ENCODE data around the gene C16orf90.

C16orf90 gene

GRCh38 chr16:3467921-3468320, 27.4 kb downstream of the C16orf90 start:
- no peak for DNase-seq (ENCODE audit: low read depth in 4 of 4, low spot score in 1 of 4)

- no peak for DNase-seq (ENCODE audit: low read depth in 4 of 4, low spot score in 1 of 4)
These were observed 28.1 kb downstream of the C16orf90 start for GRCh38 chr16:3467182-3467581.

- no peak for DNase-seq (ENCODE audit: low read depth in 4 of 4, low spot score in 1 of 4)
These were observed 29.2 kb downstream of the C16orf90 start for GRCh38 chr16:3465911-3466584.

- no peak for DNase-seq (ENCODE audit: low read depth in 4 of 4, low spot score in 1 of 4)
These were observed 30.0 kb downstream of the C16orf90 start for GRCh38 chr16:3465301-3465700.

GRCh38 chr16:3461151-3461550, 34.1 kb downstream of the C16orf90 start:
- DNase-seq (ENCODE audit: low read depth in 4 of 4, low spot score in 1 of 4) = no peak

GRCh38 chr16:3460585-3460984, 34.7 kb downstream of the C16orf90 start:
- no peak for DNase-seq (ENCODE audit: low read depth in 4 of 4, low spot score in 1 of 4)

GRCh38 chr16:3460121-3460520, 35.2 kb downstream of the C16orf90 start:
- DNase-seq (ENCODE audit: low read depth in 4 of 4, low spot score in 1 of 4) = no peak

- no peak for DNase-seq (ENCODE audit: low read depth in 4 of 4, low spot score in 1 of 4)
These were observed 35.7 kb downstream of the C16orf90 start for GRCh38 chr16:3459401-3460090.

- no peak for DNase-seq (ENCODE audit: low read depth in 4 of 4, low spot score in 1 of 4)
These were observed 36.4 kb downstream of the C16orf90 start for GRCh38 chr16:3458852-3459361.

- DNase-seq (ENCODE audit: low read depth in 4 of 4, low spot score in 1 of 4) = no peak
These were observed 36.9 kb downstream of the C16orf90 start for GRCh38 chr16:3458278-3458851.

- DNase-seq (ENCODE audit: low read depth in 4 of 4, low spot score in 1 of 4) = peak; percentile 64 to 85 (median 73)
These were observed 37.6 kb downstream of the C16orf90 start for GRCh38 chr16:3457434-3458252.

- DNase-seq (ENCODE audit: low read depth in 4 of 4, low spot score in 1 of 4) = no peak
These were observed 40.6 kb downstream of the C16orf90 start for GRCh38 chr16:3454631-3455147.

GRCh38 chr16:3454093-3454492, 41.2 kb downstream of the C16orf90 start:
- no peak for DNase-seq (ENCODE audit: low read depth in 4 of 4, low spot score in 1 of 4)

GRCh38 chr16:3444032-3444388, 51.3 kb downstream of the C16orf90 start:
- DNase-seq (ENCODE audit: low read depth in 4 of 4, low spot score in 1 of 4) = no peak
